ENCODE data around the gene RNF40.

DNA sequence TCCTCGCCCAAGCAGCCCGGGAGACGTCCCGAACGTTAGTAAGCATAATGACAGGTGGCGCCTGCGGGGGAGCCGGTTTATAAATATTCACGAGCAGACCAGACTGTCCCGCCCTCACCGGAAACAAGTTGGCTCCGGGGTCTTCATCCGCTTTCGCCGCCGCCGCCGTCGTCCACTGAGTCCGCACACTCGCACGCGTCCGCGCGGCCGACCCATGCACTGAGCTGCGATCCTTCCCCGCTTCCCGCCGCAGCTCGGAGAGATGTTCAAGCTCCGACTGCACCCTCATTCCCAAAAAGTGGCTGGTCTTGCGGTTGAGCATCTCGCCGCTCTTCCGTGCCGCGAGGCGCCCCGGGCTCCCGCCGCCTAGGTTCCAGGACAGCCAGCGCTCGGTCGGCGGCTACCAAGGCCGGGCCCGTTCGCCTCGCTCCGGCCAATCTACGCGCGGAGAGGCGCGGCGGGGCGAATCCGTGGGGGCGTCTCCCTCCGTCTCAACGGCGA is 645 bp upstream of the RNF40 start:
- TF ChIP-seq CTCF (IDR thresholded peaks at IDR 0.05; ENCODE audit: borderline replicate concordance, extremely low read depth, low read length, poor library complexity, severe bottlenecking), result no peak
- no peak for TF ChIP-seq EZH2 (IDR thresholded peaks at IDR 0.05; ENCODE audit: borderline replicate concordance, low read depth, low read length, severe bottlenecking)
